Fibroblast of villous mesenchyme (primary cell): ENCODE results near the gene TPCN2. TPM values are rescaled to one million over a fixed set of nuclear protein-coding genes. Genes with fewer than 3 reads are reported as not detected.
"Not testable (repeated sequence)": the region's sequence is repeated elsewhere in the genome, so short reads cannot be mapped to it uniquely, and the experiment has no call there.

Experiments used
- DNase-seq: peaks from one replicate; pipeline ENCODE4 v3.0.0-alpha.2; 2010; ENCODE audit warnings: low read depth
- H3K4me3 ChIP-seq: 2 replicates; pipeline ENCODE4 v1.5.1; 2011; ENCODE audit warnings: low read depth, mild to moderate bottlenecking, low read length
- CTCF ChIP-seq: IDR thresholded peaks from 2 replicates; pipeline ENCODE4 v1.5.1; 2012; ENCODE audit warnings: low read depth, mild to moderate bottlenecking, low read length; ENCODE audit not compliant: insufficient read depth
- total RNA-seq: library from RNA; depleted of rRNA; stranded (reverse); fragments of >200 nt; gene quantifications from 2 replicates; pipeline ENCODE4 v1.2.3, GENCODE V29; 2012

The TPCN2 gene
- total RNA-seq, 1 donor, result 10.4 TPM

GRCh38 chr11:69133251-69133650 lies 84.5 kb downstream of the TPCN2 start:
- no peak for DNase-seq
- no peak for TF ChIP-seq CTCF
- H3K4me3 ChIP-seq, result no peak overlapping the region

GRCh38 chr11:69134182-69134581 lies 85.5 kb downstream of the TPCN2 start:
- DNase-seq, H3K4me3 ChIP-seq: not testable (repeated sequence)

- TF ChIP-seq CTCF, result no peak
- H3K4me3 ChIP-seq, result no peak overlapping the region
- no peak for DNase-seq
These were observed 86.2 kb downstream of the TPCN2 start for GRCh38 chr11:69134957-69135356.

- no peak for DNase-seq
- H3K4me3 ChIP-seq, result no peak overlapping the region
- no peak for TF ChIP-seq CTCF
These were observed 87.0 kb downstream of the TPCN2 start for GRCh38 chr11:69135420-69136363.

- TF ChIP-seq CTCF, result no peak
- no peak for DNase-seq
- H3K4me3 ChIP-seq, result no peak overlapping the region
These were observed 87.7 kb downstream of the TPCN2 start for GRCh38 chr11:69136471-69136870.

- no peak for DNase-seq
- no peak overlapping the region for H3K4me3 ChIP-seq
- TF ChIP-seq CTCF, result no peak
These were observed 88.6 kb downstream of the TPCN2 start for GRCh38 chr11:69137151-69137844.

DNA sequence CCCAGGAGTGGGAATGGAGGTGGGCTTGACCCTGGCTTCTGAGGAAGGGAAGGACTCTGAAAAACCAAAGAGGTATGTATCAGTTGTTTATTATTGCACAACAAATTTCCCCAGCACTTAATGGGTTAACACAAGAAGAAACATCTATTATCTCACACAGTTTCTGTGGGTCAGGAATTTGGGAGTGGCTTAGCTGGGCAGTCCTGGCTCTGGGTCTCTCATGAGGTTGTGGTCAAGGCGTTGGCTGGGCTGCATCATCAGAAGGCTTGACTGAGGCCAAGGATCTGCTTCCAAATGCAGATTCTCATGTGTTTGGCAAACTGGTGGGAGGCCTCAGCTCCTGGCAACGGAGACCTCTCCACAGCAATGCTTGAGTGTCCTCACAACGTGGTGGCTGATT lies 89.5 kb downstream of the TPCN2 start:
- peak; percentile 59 for DNase-seq
- H3K4me3 ChIP-seq, result no peak overlapping the region
- no peak for TF ChIP-seq CTCF

- not testable (repeated sequence) for H3K4me3 ChIP-seq, DNase-seq
These were observed 91.4 kb downstream of the TPCN2 start for GRCh38 chr11:69140161-69140560.
